ENCODE measurements around the gene RALGDS. TPM values are rescaled to one million over a fixed set of nuclear protein-coding genes. Genes with fewer than 3 reads are reported as not detected.
A peak's percentile ranks its signal among the peaks of the same experiment; 100 is the strongest.

RALGDS gene
- total RNA-seq, 4 donors from 2014 or later: 21.1 to 47.0 (median 36.9) TPM

DNA sequence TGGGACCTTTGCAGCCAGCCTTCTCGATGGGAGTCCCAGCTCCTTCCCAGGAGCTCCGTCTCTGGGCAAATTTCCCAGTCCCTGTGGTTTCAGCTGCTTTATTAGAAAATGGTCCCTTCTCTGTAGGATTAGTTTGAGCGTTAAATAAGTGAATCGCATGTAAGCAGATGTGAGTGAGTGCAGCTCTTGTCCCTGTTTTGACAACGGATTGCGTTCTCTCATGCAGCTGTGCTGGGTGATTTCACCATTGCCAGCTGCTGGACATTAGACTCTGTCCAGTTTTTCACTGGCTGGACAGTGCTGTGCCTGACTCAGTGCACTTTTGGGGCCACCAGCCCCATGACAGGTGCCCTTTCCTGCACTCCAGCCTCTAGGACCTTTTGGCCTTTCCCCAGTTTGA is 70.9 kb downstream of the RALGDS start:
- Histone ChIP-seq H3K9me3 (no peaks in the 10 kb centered on the region), H3K27me3 (no peaks in the 10 kb centered on the region), H3K4me1 (peaks cover 11% of the 10 kb centered on the region in 2 donors), H3K27ac (no peak overlapping the region), H3K4me3 (no peak overlapping the region), H3K36me3 (peaks cover 0 to 76% of the 10 kb centered on the region in 2 donors)
- in situ Hi-C loops (cut with MboI; ENCODE audit: low sequenced_read_pairs in 4 of 4): no loop called here
- intact Hi-C loops (cut with DNase I; ENCODE audit: low total_unique reads): no loop called here
- ATAC-seq: no peak
- no peak for TF ChIP-seq POLR2A (IDR thresholded peaks at IDR 0.05)
- TF ChIP-seq CTCF (IDR thresholded peaks at IDR 0.05 in 4 of 5, conservative IDR thresholded peaks at IDR 0.05 in 1 of 5): no peak
- DNase-seq: no peak

DNA sequence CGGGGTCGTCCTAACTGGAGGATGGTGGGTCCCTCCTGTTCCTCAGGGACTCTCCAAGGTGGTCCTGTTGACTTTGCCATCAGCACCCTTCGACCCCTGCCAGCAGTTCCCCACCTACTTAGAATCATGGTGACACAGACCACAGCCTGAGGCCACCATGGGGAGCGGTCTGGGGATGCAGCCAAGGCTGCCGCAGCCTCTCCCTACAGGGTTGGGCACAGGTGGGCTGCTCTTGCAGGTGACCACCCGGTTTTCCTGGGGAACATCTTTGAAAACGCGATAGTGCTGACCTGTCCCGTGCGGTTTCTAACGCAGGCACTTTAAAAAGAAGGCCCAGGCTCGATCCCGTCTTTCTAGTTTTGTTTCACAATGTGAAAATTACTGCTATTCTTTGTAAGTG is 72.0 kb downstream of the RALGDS start:
- no peak overlapping the region for H3K27ac ChIP-seq

DNA sequence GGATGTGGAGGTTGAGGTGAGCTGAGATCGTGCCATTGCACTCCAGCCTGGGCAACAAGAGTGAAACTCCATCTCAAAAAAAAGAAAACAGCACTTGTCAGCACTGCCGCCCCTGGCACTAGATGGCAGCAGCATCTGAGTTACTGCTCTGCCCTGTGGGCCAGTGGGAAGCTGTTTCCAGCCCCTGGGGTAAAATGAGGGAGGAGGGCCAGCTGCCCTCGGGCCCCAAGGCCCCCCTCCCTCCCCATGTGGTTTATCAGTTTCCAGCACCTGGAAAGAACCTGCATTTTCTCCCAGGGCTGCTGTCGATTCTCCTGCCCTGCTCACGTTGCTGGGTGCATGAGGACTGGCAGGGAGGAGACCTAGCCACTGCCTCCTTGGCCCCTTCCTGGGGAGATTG is 72.4 kb downstream of the RALGDS start:
- intact Hi-C loops (cut with DNase I; ENCODE audit: low total_unique reads) (loop anchor here (10.0 kb wide), 1 partner anchor 136 kb away; no protein-coding TSS in a partner anchor), in situ Hi-C loops (cut with MboI; ENCODE audit: low sequenced_read_pairs in 4 of 4) (no loop called here)
- no peak for DNase-seq

More for the DNA sequence above, 72.0 kb downstream of the RALGDS start:
- Histone ChIP-seq H3K9me3 (no peaks in the 10 kb centered on the region), H3K4me1 (peaks cover under 1% of the 10 kb centered on the region in 2 donors), H3K4me3 (no peak overlapping the region), H3K36me3 (peaks cover 0 to 79% of the 10 kb centered on the region in 2 donors), H3K27me3 (no peaks in the 10 kb centered on the region)
- in situ Hi-C loops (cut with MboI; ENCODE audit: low sequenced_read_pairs in 4 of 4): no loop called here
- ATAC-seq (no peak), DNase-seq (no peak)
- intact Hi-C loops (cut with DNase I; ENCODE audit: low total_unique reads): loop anchor here (10.0 kb wide), 1 partner anchor 136 kb away; no protein-coding TSS in a partner anchor
- TF ChIP-seq CTCF (IDR thresholded peaks at IDR 0.05 in 4 of 5, conservative IDR thresholded peaks at IDR 0.05 in 1 of 5) (no peak), POLR2A (IDR thresholded peaks at IDR 0.05) (no peak)

More for the DNA sequence above, 72.4 kb downstream of the RALGDS start:
- H3K36me3 ChIP-seq: peaks cover 0 to 77% of the 10 kb centered on the region in 2 donors
- H3K27me3 ChIP-seq: no peaks in the 10 kb centered on the region
- TF ChIP-seq CTCF (IDR thresholded peaks at IDR 0.05 in 4 of 5, conservative IDR thresholded peaks at IDR 0.05 in 1 of 5) (peak in 3 of 5 experiments; percentile 15 to 35 (median 19)), POLR2A (IDR thresholded peaks at IDR 0.05) (no peak)
- ATAC-seq: no peak
- H3K4me3 ChIP-seq: no peak overlapping the region
- H3K4me1 ChIP-seq: no peaks in the 10 kb centered on the region
- H3K9me3 ChIP-seq: no peaks in the 10 kb centered on the region
- no peak overlapping the region for H3K27ac ChIP-seq

Small RNA genes within 50 kb of the gene (microRNA-seq; reads per million reads assigned to microRNA genes)
- 0.85 to 2.4 reads per million in 2 donors for gene MIR6877 (ENCODE audit: borderline replicate concordance in 2 of 2)

Other genes starting within 250 kb of the RALGDS start
- not detected for gene AK8, start 243.0 kb downstream of the RALGDS start, total RNA-seq
- gene SPACA9, start 242.3 kb downstream of the RALGDS start, total RNA-seq: 1 to 10 TPM in 2 of 4 donors, under 1 TPM in 2; 0.24 to 2.5 (median 1.0) TPM
- gene TSC1, start 176.6 kb downstream of the RALGDS start, total RNA-seq: 10 to 100 TPM; 36.7 to 45.3 (median 39.7) TPM
- not detected for gene GFI1B, start 142.5 kb downstream of the RALGDS start, total RNA-seq
- gene GTF3C5, start 90.2 kb downstream of the RALGDS start, total RNA-seq: 10 to 100 TPM; 48.1 to 55.3 (median 51.5) TPM
- 1 to 10 TPM in 1 of 4 donors, under 1 TPM in 1, not detected in 2; 0.13 to 1.8 TPM for gene CEL, start 59.3 kb downstream of the RALGDS start, total RNA-seq
- gene GBGT1, start 42.7 kb upstream of the RALGDS start, total RNA-seq: 10 to 100 TPM in 1 of 4 donors, 1 to 10 TPM in 2, under 1 TPM in 1; 0.15 to 10.3 (median 5.6) TPM
- not detected for gene OBP2B, start 88.0 kb upstream of the RALGDS start, total RNA-seq
- 1 to 10 TPM in 1 of 4 donors, under 1 TPM in 2, not detected in 1; 0.24 to 2.4 (median 0.44) TPM for gene ABO, start 154.0 kb upstream of the RALGDS start, total RNA-seq
- gene SURF6, start 214.9 kb upstream of the RALGDS start, total RNA-seq: 10 to 100 TPM; 13.4 to 34.2 (median 28.0) TPM
- 10 to 100 TPM in 3 of 4 donors, 1 to 10 TPM in 1; 8.5 to 23.4 (median 13.0) TPM for gene MED22, start 226.9 kb upstream of the RALGDS start, total RNA-seq
- 1,000 to 10,000 TPM; 1,001 to 1,630 (median 1,510) TPM for gene RPL7A, start 227.0 kb upstream of the RALGDS start, total RNA-seq
- gene SURF1, start 235.2 kb upstream of the RALGDS start, total RNA-seq: 10 to 100 TPM; 33.8 to 68.9 (median 56.0) TPM
- gene SURF2, start 235.3 kb upstream of the RALGDS start, total RNA-seq: 10 to 100 TPM; 14.3 to 26.4 (median 24.8) TPM

Measured in gastrocnemius medialis (tissue), 4 donors.